ENCODE results near the gene USP16. TPM values are rescaled to one million over a fixed set of nuclear protein-coding genes. Genes with fewer than 3 reads are reported as not detected.

Gene USP16
- total and polyA plus RNA-seq, 2 of the 13 experiments (the other 11 are each of a cell fraction or from before 2014, with no cell fraction given), result 16.5 to 46.9 TPM

DNA sequence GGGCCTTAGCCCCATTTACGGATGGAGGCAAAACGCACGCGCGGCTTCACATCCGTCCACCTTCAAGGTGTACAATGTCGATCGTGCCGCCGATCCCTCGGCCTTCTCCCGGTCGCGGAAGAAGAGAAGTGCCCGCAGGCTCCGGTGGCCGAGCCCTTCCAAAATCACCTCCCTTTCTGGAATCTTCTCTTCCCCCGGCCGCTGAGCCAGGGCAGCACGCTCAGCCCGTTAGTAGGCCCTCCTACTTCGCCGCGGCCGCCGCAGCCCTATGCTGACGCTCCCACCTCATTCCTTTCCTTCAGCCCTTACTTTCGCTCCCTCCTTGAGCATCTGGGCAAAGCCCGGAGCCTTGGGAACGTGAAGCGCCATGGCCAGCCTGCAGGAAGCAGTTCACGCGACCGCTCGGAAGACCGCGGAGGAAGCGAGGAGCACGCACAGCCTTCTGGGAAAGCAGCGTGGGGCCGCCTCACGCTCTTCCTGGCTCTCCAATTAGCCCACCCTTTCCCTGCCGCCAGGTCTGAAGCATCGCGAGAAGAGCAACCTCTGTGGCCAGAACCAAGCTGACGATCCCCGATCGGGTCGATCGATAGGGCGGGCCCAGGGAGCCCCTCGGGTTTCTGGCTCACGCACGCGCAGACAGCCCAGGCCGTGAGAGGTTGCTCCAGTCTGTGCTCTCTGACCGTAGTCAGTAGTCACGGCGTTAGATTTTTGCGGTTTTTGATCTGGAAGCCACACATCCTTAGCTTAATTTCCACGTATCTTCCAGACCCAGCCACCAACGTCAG, 48.9 kb downstream of the USP16 start, which contains the start of gene CCT8 (continued):
- TF ChIP-seq ZNF503 (CRISPR knock-in tag; IDR thresholded peaks at IDR 0.05), result peak; percentile 53; the same call in 1 of the 2 replicates
- TF ChIP-seq, protein P1, sequence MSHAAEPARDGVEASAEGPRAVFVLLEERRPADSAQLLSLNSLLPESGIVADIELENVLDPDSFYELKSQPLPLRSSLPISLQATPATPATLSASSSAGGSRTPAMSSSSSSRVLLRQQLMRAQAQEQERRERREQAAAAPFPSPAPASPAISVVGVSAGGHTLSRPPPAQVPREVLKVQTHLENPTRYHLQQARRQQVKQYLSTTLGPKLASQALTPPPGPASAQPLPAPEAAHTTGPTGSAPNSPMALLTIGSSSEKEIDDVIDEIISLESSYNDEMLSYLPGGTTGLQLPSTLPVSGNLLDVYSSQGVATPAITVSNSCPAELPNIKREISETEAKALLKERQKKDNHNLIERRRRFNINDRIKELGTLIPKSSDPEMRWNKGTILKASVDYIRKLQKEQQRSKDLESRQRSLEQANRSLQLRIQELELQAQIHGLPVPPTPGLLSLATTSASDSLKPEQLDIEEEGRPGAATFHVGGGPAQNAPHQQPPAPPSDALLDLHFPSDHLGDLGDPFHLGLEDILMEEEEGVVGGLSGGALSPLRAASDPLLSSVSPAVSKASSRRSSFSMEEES (CRISPR knock-in tag; IDR thresholded peaks at IDR 0.05), result peak; percentile 35; the same call in 1 of the 2 replicates
- no peak for TF ChIP-seq ZNF326 (CRISPR knock-in tag; IDR thresholded peaks at IDR 0.05; ENCODE audit: borderline replicate concordance)
- TF ChIP-seq ZNF382 (CRISPR knock-in tag; IDR thresholded peaks at IDR 0.05; ENCODE audit: borderline replicate concordance), result no peak
- no peak for TF ChIP-seq ZFP41 (CRISPR knock-in tag; IDR thresholded peaks at IDR 0.05; ENCODE audit: borderline replicate concordance)
- TF ChIP-seq, protein P2, sequence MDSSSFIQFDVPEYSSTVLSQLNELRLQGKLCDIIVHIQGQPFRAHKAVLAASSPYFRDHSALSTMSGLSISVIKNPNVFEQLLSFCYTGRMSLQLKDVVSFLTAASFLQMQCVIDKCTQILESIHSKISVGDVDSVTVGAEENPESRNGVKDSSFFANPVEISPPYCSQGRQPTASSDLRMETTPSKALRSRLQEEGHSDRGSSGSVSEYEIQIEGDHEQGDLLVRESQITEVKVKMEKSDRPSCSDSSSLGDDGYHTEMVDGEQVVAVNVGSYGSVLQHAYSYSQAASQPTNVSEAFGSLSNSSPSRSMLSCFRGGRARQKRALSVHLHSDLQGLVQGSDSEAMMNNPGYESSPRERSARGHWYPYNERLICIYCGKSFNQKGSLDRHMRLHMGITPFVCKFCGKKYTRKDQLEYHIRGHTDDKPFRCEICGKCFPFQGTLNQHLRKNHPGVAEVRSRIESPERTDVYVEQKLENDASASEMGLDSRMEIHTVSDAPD (CRISPR knock-in tag; IDR thresholded peaks at IDR 0.05), result no peak; the same call in 1 of the 2 replicates
- TF ChIP-seq ATF7-NPFF (CRISPR knock-in tag; IDR thresholded peaks at IDR 0.05; ENCODE audit: low read depth), result peak; percentile 79; the same call in 1 of the 2 replicates
- TF ChIP-seq ZMYM3 (CRISPR knock-in tag; IDR thresholded peaks at IDR 0.05), result no peak
- TF ChIP-seq, protein P3, sequence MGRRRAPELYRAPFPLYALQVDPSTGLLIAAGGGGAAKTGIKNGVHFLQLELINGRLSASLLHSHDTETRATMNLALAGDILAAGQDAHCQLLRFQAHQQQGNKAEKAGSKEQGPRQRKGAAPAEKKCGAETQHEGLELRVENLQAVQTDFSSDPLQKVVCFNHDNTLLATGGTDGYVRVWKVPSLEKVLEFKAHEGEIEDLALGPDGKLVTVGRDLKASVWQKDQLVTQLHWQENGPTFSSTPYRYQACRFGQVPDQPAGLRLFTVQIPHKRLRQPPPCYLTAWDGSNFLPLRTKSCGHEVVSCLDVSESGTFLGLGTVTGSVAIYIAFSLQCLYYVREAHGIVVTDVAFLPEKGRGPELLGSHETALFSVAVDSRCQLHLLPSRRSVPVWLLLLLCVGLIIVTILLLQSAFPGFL (CRISPR knock-in tag; IDR thresholded peaks at IDR 0.05), result peak; percentile 86; the same call in 1 of the 2 replicates
- TF ChIP-seq JUN (CRISPR knock-in tag; IDR thresholded peaks at IDR 0.05), result no peak
- no peak for TF ChIP-seq STAG1 (CRISPR knock-in tag; IDR thresholded peaks at IDR 0.05)
- peak; percentile 47 for TF ChIP-seq SUZ12 (IDR thresholded peaks at IDR 0.05; ENCODE audit: low read depth, low read length)
- peak; percentile 92 for TF ChIP-seq HNF1B (CRISPR knock-in tag; IDR thresholded peaks at IDR 0.05)
- peak; percentile 58; the same call in 1 of the 2 replicates for TF ChIP-seq ZBTB3 (CRISPR knock-in tag; IDR thresholded peaks at IDR 0.05; ENCODE audit: borderline replicate concordance, low read depth)
- TF ChIP-seq NFIC (IDR thresholded peaks at IDR 0.05; ENCODE audit: low read length), result no peak
- no peak for TF ChIP-seq ZNF513 (CRISPR knock-in tag; conservative IDR thresholded peaks at IDR 0.05)
- TF ChIP-seq ZFY (CRISPR knock-in tag; IDR thresholded peaks at IDR 0.05), result peak; percentile 96
- no peak; the same call in 1 of the 2 replicates for TF ChIP-seq DNMT3B (CRISPR knock-in tag; conservative IDR thresholded peaks at IDR 0.05)
- peak; percentile 63; the same call in 1 of the 2 replicates for TF ChIP-seq ZNF160 (CRISPR knock-in tag; IDR thresholded peaks at IDR 0.05)
- peak; percentile 85 for TF ChIP-seq HOXA5 (CRISPR knock-in tag; IDR thresholded peaks at IDR 0.05)

Measured in HepG2 (cell line).